Peyer's patch (tissue), 4 donors: ENCODE data around the gene NUDT16L1.

Source experiments
- POLR2A ChIP-seq, 2 donors: fragments of 450-650 bp; IDR thresholded peaks; one replicate each; pipeline ENCODE4 v1.5.1; 2017; ENCODE audit warnings: antibody characterized with exemption in 2 of 2, mild to moderate bottlenecking in 2 of 2, moderate library complexity in 2 of 2
- TF ChIP-seq, protein P1 (sequence below), 6 experiments: fragments of 450-650 bp in 4 of 6; fragments of 200-600 bp in 2 of 6; sonication (generic) in 1 of 6; IDR thresholded peaks; one replicate each; pipeline ENCODE4 v1.5.1; 2017 to 2019; ENCODE audit warnings: antibody characterized with exemption in 6 of 6, mild to moderate bottlenecking in 3 of 6, moderate library complexity in 1 of 6

DNA sequence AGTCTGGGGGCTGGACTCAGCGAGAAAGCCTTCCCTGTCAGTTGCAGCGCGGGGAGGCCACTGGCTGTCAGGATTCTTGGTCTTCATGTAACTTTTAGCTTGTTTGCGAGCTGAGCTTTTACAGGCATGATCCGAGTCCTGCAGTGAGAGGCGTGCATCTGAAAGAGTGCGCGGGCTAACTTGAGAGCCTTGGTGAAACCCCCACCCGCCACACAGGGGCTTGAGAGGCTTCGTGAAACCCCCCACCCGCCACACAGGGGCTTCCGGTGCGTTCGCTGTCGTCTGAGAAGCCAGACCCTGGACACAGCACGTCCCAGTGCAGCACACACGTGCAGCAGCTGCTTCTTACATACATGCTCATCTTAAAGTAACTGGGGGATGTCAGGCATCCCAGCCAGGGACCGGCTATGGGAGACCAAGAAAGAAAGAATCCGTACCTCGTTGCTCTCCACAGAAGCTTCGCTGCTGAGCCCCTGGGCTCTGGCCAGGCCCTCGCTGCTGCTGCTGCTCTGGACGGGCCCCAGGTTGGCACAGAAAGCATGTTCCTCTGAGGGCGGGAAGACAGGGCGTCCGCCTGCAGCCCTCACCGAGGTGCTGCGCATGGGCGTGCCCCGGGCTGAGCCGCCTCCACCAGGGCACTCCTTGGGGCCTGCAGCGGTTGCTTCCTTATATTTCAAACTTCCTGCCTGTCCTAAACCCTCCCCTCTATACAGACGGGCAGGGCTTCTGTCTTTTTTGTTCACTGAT lies 7.8 kb downstream of the NUDT16L1 start:
- no peak for TF ChIP-seq POLR2A (IDR thresholded peaks at IDR 0.05)
- TF ChIP-seq, protein P1, sequence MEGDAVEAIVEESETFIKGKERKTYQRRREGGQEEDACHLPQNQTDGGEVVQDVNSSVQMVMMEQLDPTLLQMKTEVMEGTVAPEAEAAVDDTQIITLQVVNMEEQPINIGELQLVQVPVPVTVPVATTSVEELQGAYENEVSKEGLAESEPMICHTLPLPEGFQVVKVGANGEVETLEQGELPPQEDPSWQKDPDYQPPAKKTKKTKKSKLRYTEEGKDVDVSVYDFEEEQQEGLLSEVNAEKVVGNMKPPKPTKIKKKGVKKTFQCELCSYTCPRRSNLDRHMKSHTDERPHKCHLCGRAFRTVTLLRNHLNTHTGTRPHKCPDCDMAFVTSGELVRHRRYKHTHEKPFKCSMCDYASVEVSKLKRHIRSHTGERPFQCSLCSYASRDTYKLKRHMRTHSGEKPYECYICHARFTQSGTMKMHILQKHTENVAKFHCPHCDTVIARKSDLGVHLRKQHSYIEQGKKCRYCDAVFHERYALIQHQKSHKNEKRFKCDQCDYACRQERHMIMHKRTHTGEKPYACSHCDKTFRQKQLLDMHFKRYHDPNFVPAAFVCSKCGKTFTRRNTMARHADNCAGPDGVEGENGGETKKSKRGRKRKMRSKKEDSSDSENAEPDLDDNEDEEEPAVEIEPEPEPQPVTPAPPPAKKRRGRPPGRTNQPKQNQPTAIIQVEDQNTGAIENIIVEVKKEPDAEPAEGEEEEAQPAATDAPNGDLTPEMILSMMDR (IDR thresholded peaks at IDR 0.05), result no peak
